Fibroblast of mammary gland (primary cell): ENCODE measurements around the gene P3H1.
A peak's percentile ranks its signal among the peaks of the same experiment; 100 is the strongest.

Experiments
- DNase-seq: peaks from one replicate; pipeline ENCODE4 v3.0.0-alpha.2; 2010; ENCODE audit warnings: low read depth
- H3K4me3 ChIP-seq: 2 replicates; pipeline ENCODE4 v1.5.1; 2011; ENCODE audit warnings: low read depth, mild to moderate bottlenecking, low read length, moderate library complexity; ENCODE audit not compliant: control insufficient read depth
- CTCF ChIP-seq: conservative IDR thresholded peaks from 2 replicates; pipeline ENCODE4 v1.5.1; 2011; ENCODE audit warnings: low read depth, low read length, inconsistent platforms; ENCODE audit not compliant: control insufficient read depth, insufficient read depth

P3H1 gene

DNA sequence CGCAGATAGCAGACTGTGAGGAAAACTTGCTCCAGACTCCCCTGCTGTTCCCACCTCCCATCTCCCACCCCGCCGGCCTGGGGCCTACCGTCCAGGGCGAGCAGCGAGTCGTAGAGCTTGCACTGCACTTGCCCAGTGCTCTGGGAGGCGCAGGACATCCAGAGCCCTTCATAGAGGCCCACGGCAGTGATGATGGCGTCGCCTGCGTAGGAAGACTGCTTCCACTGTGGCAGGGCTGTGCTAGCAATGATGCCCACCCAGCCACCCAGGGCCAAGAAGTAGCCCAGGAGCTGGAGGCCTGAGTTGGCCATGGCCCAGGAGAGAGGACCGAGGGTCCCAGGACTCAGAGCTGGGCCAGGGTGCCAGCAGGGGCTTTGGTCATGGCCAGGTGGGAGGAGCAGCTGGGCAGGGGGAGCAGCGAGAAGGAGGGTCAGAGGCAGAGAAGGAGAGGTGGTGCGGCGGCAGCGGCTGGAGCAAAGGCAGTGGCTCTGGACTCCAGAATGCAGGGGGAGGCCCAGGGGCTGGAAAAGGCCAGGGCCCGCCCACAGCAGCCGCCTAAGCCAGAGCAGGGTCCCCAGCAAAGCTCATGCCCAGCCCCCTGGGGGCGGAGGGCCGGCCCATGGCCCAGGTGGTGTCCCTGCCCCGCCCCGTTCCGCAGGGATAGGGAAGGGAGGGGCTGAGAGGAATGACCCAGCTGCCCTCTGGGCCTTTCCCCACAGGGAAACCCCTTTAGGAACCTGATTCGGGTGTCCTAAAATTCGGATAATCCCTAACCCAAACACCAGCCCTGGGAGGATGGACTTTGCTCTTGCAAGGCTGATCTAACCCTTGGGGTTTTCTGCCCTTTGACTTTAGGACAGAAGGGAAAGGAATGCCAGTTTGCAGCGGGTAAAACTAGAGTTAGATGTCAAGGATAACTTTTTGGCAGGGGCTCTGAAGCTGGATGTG is 26.8 kb downstream of the P3H1 start, which contains the start of gene CLDN19:
CLDN19 (minus strand) TSS at position 484 of the 948 bp plus-strand sequence; CDS start at position 311, 173 bp downstream.
- no peak for DNase-seq
- TF ChIP-seq CTCF: no peak
- H3K4me3 ChIP-seq: no peak within 1 kb of the TSS

GRCh38 chr1:42738678-42739226 is 28.1 kb downstream of the P3H1 start:
- DNase-seq: no peak
- TF ChIP-seq CTCF: no peak
- no peak overlapping the region for H3K4me3 ChIP-seq

DNA sequence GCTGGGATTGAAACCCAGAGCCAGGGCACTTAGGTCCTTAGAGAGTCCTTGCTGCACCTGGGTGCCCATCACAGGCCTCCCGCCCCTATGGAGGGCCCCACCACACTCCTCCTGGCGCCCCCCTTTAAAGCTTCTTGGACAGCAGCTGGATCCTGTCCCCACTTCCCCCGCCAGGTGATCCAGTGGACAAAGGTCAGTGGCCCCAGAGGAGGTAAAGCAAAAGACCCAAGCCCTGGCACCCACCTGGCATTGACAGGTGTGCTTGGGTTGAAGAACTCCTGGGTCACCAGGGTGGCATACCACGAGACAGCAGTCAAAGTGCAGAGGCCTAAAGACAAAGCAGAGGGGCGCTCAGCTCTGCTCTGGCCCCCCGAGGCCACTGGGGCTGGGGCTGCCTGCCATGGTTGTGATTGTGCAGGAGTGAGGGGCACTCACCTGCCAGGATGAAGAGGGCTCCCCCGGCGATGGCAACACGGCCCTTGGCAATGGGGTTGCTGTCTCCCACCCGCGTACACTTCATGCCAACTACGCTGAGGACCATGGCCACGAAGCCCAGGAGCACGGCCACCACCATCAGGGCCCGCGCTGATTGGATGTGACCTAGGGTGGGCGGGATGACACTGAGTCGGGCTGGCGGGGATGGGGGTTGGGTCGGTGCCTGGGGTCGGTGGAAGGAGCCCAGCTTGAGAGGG is 28.7 kb downstream of the P3H1 start:
- TF ChIP-seq CTCF: no peak
- H3K4me3 ChIP-seq: no peak overlapping the region
- no peak for DNase-seq

GRCh38 chr1:42737257-42737656 is 29.6 kb downstream of the P3H1 start:
- TF ChIP-seq CTCF: no peak
- H3K4me3 ChIP-seq: no peak overlapping the region
- DNase-seq: no peak

GRCh38 chr1:42736571-42737200 is 30.1 kb downstream of the P3H1 start:
- no peak for TF ChIP-seq CTCF
- H3K4me3 ChIP-seq: no peak overlapping the region
- DNase-seq: no peak

DNA sequence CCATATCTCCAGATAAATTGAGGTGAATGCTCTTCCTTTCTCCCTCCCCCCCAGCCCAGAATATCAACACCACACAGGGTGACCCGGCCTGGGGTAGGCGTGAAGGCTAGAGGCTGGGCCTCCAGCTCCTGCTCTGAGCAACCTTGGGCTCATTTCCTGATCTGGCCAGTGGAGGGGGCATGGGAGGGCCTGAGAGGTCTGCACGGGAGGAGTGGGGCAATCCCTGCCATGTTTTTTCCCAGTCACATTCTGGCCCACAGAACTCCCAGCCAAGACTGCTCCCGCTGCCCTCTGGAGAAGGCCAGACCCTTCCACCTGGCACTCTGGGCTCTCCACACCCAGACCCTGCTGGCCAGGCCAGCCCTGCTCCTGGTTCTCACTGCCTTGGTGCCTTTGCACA is 30.7 kb downstream of the P3H1 start:
- peak; percentile 40 for TF ChIP-seq CTCF
- H3K4me3 ChIP-seq: no peak overlapping the region
- DNase-seq: peak; percentile 40
